RWPE1 (cell line): ENCODE results near the gene RHOT1.
"Not testable (repeated sequence)": the region's sequence is repeated elsewhere in the genome, so short reads cannot be mapped to it uniquely, and the experiment has no call there.

Source experiments
- CTCF ChIA-PET: fragments of 350-600 bp; sonication (Branson Sonifier 250); formaldehyde crosslinking; extraction: SDS; loops from one replicate; lab custom pipeline; 2021; lab: Yijun Ruan, JAX
- POLR2A ChIA-PET: fragments of 400-600 bp; formaldehyde crosslinking; extraction: SDS; loops from one replicate; lab custom pipeline; 2020; ENCODE audit warnings: antibody characterized with exemption; ENCODE audit not compliant: low non-redundant PET; lab: Yijun Ruan, JAX
- DNase-seq: peaks from one replicate; pipeline ENCODE4 v3.0.0; 2012; ENCODE audit warnings: low spot score
- H3K27ac ChIP-seq: fragments of 450-650 bp; 2 replicates; pipeline ENCODE4 v1.5.1; 2017
- CTCF ChIP-seq: fragments of 450-650 bp; conservative IDR thresholded peaks from 2 replicates; pipeline ENCODE4 v1.5.1; 2017; ENCODE audit warnings: low read depth, mild to moderate bottlenecking

The RHOT1 gene

GRCh38 chr17:32103476-32104113, 38.7 kb upstream of the RHOT1 start:
- no peak for TF ChIP-seq CTCF
- ChIA-PET CTCF (interaction anchor here (0.6 kb wide), 1 partner anchor 664 kb away, joined by 3 read pairs; no protein-coding TSS in a partner anchor), POLR2A (no interaction called here)
- no peak for DNase-seq
- no peak overlapping the region for H3K27ac ChIP-seq

GRCh38 chr17:32104158-32104557, 38.1 kb upstream of the RHOT1 start:
- TF ChIP-seq CTCF, result no peak
- DNase-seq, result no peak
- CTCF ChIA-PET, result interaction anchor here (0.6 kb wide), 1 partner anchor 664 kb away, joined by 3 read pairs; no protein-coding TSS in a partner anchor
- no peak overlapping the region for H3K27ac ChIP-seq
- POLR2A ChIA-PET, result no interaction called here

DNA sequence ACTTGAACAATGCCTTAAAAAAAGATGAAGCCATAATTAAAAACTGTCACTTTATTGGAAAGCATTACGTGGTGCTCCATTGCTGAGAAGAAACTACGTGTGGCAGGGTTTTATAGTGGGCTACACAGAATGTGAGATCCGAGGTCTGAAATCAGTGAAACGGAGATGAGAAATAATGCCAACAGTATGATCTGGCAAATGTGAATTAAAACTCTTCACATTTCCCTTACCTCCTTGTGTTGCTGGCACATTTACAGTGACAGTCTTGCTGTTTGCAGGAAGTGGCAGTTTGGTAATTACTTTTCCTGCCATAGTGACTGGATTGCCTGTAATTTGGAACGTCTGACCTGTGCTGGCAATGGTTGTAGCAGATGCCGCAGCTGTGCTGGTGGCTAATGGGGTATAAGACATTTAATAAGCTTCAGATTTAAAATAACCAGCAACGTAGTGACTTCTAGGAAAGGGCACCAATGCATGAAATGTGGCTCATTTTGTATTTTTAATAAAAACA, 35.8 kb upstream of the RHOT1 start:
- POLR2A ChIA-PET, DNase-seq, H3K27ac ChIP-seq, CTCF ChIA-PET: not testable (repeated sequence)

- H3K27ac ChIP-seq, DNase-seq, CTCF ChIA-PET, POLR2A ChIA-PET: not testable (repeated sequence)
These were observed 35.1 kb upstream of the RHOT1 start for GRCh38 chr17:32107194-32107593.

GRCh38 chr17:32110596-32110995, 31.7 kb upstream of the RHOT1 start:
- no peak for DNase-seq
- ChIA-PET CTCF (no interaction called here), POLR2A (no interaction called here)
- TF ChIP-seq CTCF, result no peak
- no peak overlapping the region for H3K27ac ChIP-seq

DNA sequence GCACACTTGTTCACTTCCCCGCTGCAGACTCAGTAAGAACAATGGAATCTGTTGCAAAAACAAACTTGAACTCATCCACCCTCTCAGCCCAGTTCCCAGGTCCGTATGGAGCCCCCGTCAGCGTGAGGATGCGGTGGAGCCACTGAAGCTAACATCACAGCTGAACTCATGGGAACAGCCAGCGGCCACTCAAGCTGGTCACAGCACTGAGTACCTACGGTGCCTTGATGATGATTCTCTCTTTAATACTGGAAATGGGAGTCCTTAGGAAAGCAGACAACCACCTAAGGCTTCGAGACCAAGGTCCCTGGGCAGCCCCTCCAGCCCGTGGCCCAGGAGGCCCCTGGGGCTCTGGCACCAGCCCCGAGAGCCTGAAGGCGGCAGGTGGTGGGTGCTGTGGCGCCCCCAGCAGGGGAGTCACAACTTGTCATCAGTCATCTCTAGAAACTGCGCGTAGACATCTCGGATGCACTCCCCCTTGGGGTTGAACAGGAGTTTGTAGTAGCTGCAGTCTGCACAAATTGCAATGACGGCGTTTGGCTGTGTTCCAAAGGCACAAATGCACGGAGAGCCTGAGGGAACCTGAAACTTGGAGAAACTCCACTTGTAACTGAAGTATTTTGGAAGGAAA, 31.0 kb upstream of the RHOT1 start:
- ChIA-PET POLR2A (no interaction called here), CTCF (interaction anchor here (0.5 to 0.6 kb wide), 2 partner anchors 24 to 1295 kb away, joined by 3 to 4 read pairs; no protein-coding TSS in a partner anchor)
- peak overlapping the region; percentile 26; the same call in 1 of the 2 replicates for H3K27ac ChIP-seq
- peak; percentile 31 for TF ChIP-seq CTCF
- DNase-seq, result no peak

GRCh38 chr17:32112416-32112815, 29.9 kb upstream of the RHOT1 start:
- no peak for TF ChIP-seq CTCF
- ChIA-PET CTCF (no interaction called here), POLR2A (no interaction called here)
- H3K27ac ChIP-seq, result no peak overlapping the region
- no peak for DNase-seq
